WTC11 (cell line): ENCODE data around the gene KLHL28. TPM values are rescaled to one million over a fixed set of nuclear protein-coding genes. Genes with fewer than 3 reads are reported as not detected.

ENCODE experiments used
- JUN ChIP-seq: sonication (generic); formaldehyde crosslinking; IDR thresholded peaks from 2 replicates; pipeline ENCODE4 v1.8.0; 2023; ENCODE audit warnings: mild to moderate bottlenecking, missing genetic modification reagents
- total RNA-seq: library from RNA; stranded (reverse); gene quantifications from 3 replicates; pipeline ENCODE4 v1.2.3, GENCODE V29; 2021

The KLHL28 gene
- total RNA-seq, 1 experiment from 2014 or later = 9.8 TPM

DNA sequence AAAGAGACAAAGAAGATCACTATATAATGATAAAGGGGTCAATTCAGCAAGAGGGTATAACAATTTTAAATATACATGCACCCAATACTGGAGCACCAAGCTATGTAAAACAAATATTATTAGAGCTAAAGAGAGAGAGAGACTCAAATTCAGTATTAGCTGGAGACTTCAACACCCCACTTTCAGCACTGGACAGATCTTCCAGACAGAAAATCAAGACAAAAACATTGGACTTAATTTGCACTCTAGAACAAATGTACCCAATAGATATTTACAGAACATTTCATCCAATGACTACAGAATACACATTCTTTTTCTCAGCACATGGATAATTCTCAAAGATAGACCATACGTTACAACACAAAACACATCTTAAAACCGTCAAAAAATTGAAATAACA, 81.0 kb downstream of the KLHL28 start (continued):
- TF ChIP-seq JUN (CRISPR knock-in tag) = no peak

Other genes starting within 250 kb of the KLHL28 start
- 6.4 to 6.9 TPM (median 6.6 TPM) in 3 replicates for gene TOGARAM1, start 243 bp upstream of the KLHL28 start, total RNA-seq
- 32.3 to 39.3 TPM (median 34.4 TPM) in 3 replicates for gene PRPF39, start 122.2 kb upstream of the KLHL28 start, total RNA-seq
- 118 TPM in 3 replicates for gene FKBP3, start 172.5 kb upstream of the KLHL28 start, total RNA-seq
- 12.9 to 16.7 TPM (median 13.7 TPM) in 3 replicates for gene FANCM, start 174.0 kb upstream of the KLHL28 start, total RNA-seq